Measurements from ENCODE around the gene EIF4EBP2. TPM values are rescaled to one million over a fixed set of nuclear protein-coding genes. Genes with fewer than 3 reads are reported as not detected.

The EIF4EBP2 gene
- total RNA-seq, 1 experiment from 2014 or later, result 78.0 TPM

DNA sequence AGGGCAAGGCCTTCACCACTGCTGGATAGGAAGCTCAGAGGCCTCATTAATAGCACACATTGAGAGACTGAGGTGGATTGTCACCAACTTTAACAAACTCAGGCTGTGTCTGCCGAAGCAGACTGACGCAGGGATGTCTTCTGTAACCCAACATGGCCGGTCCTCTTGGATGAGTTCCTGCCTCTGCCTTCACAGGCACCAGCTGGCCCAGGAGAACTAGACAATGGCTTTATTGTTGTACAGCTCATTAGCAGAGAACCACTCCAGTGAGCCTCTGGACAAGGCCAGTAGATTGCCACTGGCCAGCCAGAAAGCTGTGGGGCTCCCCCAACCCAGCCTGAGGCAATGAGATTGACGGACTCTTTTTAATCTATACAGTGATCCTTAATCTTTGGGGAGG is 28.2 kb downstream of the EIF4EBP2 start:
- Histone ChIP-seq H3K4me1 (ENCODE audit: low read length) (peaks cover 5% of the 10 kb centered on the region; the same call in 1 of the 2 replicates), H3K4me2 (ENCODE audit: low read depth, low read length, poor library complexity, severe bottlenecking) (no peak overlapping the region), H3K27ac (ENCODE audit: low read length) (no peak overlapping the region), H3K9me2 (replicated peaks; ENCODE audit: insufficient read depth, low read length) (no peaks in the 10 kb centered on the region), H3K36me3 (ENCODE audit: insufficient read depth, low read length) (peaks cover 21% of the 10 kb centered on the region), H3K79me2 (ENCODE audit: low read length) (no peaks in the 10 kb centered on the region), H3K27me3 (ENCODE audit: low read length) (no peaks in the 10 kb centered on the region), H3K4me3 (ENCODE audit: low read length) (no peak overlapping the region), H4K20me1 (ENCODE audit: insufficient read depth, low read depth, low read length) (no peaks in the 10 kb centered on the region), H3K9ac (ENCODE audit: low read length) (no peak overlapping the region), H3K9me3 (ENCODE audit: low read length) (no peaks in the 10 kb centered on the region), H2AFZ (ENCODE audit: low read length) (no peak overlapping the region)
- DNase-seq, result no peak

DNA sequence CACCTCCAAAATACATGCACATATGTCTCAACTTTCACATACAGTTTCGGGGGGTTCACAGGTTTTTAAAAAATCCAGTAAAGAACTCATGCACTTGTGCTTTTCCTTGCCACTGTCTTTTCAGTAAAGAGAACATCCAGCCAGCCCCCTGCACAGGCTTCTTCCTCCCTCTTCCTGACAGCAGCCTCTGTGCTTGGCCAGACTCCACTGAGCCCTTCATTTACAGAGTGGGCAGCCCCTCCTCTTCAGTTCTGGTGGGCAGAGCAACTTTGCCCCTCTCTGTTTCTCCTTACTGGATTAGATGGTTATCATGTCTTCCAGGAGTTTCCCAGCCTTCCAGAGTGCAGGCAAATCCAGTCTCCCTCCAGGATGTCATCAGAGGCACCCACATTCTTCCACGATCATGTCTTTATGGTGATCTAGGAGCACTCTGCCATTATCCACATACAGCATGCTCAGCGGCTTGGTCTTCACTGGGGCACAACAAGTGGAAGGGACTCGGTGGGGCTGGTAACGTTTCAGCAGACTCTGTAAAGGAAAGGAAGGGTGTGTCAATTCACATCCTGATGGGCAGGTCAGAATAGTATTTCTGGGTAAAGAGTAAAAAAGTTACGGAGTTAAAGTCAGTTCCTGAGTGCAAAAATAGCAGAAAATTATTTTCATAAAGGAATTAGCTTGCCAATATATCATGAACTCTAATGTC is 28.8 kb downstream of the EIF4EBP2 start:
- Histone ChIP-seq H3K79me2 (ENCODE audit: low read length) (no peaks in the 10 kb centered on the region), H2AFZ (ENCODE audit: low read length) (no peak overlapping the region), H3K27ac (ENCODE audit: low read length) (no peak overlapping the region), H3K9me2 (replicated peaks; ENCODE audit: insufficient read depth, low read length) (no peaks in the 10 kb centered on the region), H3K4me2 (ENCODE audit: low read depth, low read length, poor library complexity, severe bottlenecking) (no peak overlapping the region), H3K36me3 (ENCODE audit: insufficient read depth, low read length) (peaks cover 15% of the 10 kb centered on the region; the same call in 1 of the 2 replicates), H3K9me3 (ENCODE audit: low read length) (no peaks in the 10 kb centered on the region), H4K20me1 (ENCODE audit: insufficient read depth, low read depth, low read length) (no peaks in the 10 kb centered on the region), H3K4me1 (ENCODE audit: low read length) (peaks cover 5% of the 10 kb centered on the region; the same call in 1 of the 2 replicates), H3K27me3 (ENCODE audit: low read length) (no peaks in the 10 kb centered on the region), H3K9ac (ENCODE audit: low read length) (no peak overlapping the region), H3K4me3 (ENCODE audit: low read length) (no peak overlapping the region)
- DNase-seq, result no peak

DNA sequence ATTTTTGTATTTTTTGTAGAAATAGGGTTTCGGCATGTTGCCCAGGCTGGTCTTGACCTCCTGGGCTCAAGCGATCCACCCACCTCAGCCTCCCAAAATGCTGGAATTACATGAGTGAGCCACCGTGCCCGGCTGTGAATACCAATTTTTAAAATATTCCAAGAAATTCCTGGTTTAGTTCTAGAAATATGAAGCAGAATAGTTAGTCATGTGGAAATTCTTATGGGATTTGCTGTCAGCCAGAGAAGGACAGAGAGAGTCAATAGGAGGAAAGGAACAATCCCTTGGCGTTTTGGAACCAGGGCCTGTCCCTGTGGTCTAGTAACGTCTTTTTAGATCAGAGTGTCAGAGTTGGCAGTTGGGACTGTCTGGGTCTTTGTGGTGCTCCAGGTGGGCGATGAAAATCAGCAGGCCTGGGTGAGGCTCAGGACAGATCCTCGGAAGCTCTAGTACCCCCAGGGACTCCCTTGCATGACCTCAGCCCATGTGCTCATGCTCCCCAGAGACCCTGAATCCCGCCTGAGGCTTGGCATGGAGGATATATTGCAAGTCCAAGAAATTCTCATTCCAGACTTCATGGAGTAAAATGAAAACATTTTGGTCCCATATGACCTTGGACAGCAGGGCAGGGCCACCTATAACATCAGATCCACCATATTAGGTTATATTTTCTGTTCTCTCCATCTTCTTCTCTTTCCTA is 29.8 kb downstream of the EIF4EBP2 start:
- H3K27ac ChIP-seq (ENCODE audit: low read length), result no peak overlapping the region
- H3K79me2 ChIP-seq (ENCODE audit: low read length), result no peaks in the 10 kb centered on the region
- no peak overlapping the region for H3K9ac ChIP-seq (ENCODE audit: low read length)

DNA sequence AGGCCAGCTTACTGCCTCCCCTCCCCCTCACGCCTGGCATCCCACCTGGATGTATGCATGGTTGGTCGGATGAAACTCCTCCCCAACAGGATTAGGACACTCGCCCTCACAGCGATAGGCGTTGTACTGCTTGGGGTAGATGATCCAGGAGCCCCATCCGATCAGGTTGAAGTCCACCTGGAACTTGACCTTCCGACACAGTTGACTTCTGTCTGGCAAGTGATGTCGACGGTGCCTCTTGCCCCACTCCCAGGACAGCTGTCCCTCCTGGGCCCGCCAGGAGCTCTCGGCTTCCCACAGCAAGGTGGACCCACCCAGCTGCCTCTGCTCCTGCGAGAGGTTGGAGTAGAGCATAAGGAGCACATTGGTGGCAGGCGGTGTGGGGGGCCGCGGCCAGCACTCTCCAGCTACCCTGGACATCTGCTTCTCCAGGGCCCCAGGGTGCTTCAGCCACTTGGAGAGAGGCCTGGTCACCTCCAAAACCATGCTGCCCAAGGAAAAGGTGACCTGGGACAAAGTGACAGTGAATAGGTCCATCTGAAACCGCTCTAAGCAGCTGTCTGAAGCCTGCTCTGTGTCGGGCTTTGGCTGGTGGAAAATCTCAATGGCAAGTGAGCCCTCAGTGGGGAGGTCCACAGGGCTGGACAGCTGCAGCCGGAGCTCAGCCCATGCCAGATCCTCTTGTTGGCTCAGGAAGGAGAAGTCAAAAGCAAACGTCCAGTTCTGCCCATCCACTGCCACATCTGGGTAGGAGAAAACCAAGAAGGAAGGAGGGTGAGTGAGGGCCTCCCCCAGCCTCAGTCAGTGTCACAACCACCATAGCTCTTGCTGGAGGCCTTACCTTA is 31.5 kb downstream of the EIF4EBP2 start:
- Histone ChIP-seq H3K36me3 (ENCODE audit: insufficient read depth, low read length) (no peaks in the 10 kb centered on the region), H4K20me1 (ENCODE audit: insufficient read depth, low read depth, low read length) (no peaks in the 10 kb centered on the region), H2AFZ (ENCODE audit: low read length) (no peak overlapping the region), H3K9me3 (ENCODE audit: low read length) (no peaks in the 10 kb centered on the region), H3K4me3 (ENCODE audit: low read length) (no peak overlapping the region), H3K27me3 (ENCODE audit: low read length) (no peaks in the 10 kb centered on the region), H3K4me1 (ENCODE audit: low read length) (peaks cover 5% of the 10 kb centered on the region; the same call in 1 of the 2 replicates), H3K4me2 (ENCODE audit: low read depth, low read length, poor library complexity, severe bottlenecking) (no peak overlapping the region), H3K27ac (ENCODE audit: low read length) (no peak overlapping the region), H3K9me2 (replicated peaks; ENCODE audit: insufficient read depth, low read length) (no peaks in the 10 kb centered on the region), H3K9ac (ENCODE audit: low read length) (no peak overlapping the region), H3K79me2 (ENCODE audit: low read length) (no peaks in the 10 kb centered on the region)
- no peak for DNase-seq

More for the DNA sequence above, 29.8 kb downstream of the EIF4EBP2 start:
- Histone ChIP-seq H2AFZ (ENCODE audit: low read length) (no peak overlapping the region), H3K27me3 (ENCODE audit: low read length) (no peaks in the 10 kb centered on the region), H4K20me1 (ENCODE audit: insufficient read depth, low read depth, low read length) (no peaks in the 10 kb centered on the region), H3K4me1 (ENCODE audit: low read length) (peaks cover 5% of the 10 kb centered on the region; the same call in 1 of the 2 replicates), H3K4me2 (ENCODE audit: low read depth, low read length, poor library complexity, severe bottlenecking) (no peak overlapping the region), H3K4me3 (ENCODE audit: low read length) (no peak overlapping the region), H3K36me3 (ENCODE audit: insufficient read depth, low read length) (peaks cover 7% of the 10 kb centered on the region; the same call in 1 of the 2 replicates), H3K9me3 (ENCODE audit: low read length) (no peaks in the 10 kb centered on the region), H3K9me2 (replicated peaks; ENCODE audit: insufficient read depth, low read length) (no peaks in the 10 kb centered on the region)
- DNase-seq, result no peak

DNA sequence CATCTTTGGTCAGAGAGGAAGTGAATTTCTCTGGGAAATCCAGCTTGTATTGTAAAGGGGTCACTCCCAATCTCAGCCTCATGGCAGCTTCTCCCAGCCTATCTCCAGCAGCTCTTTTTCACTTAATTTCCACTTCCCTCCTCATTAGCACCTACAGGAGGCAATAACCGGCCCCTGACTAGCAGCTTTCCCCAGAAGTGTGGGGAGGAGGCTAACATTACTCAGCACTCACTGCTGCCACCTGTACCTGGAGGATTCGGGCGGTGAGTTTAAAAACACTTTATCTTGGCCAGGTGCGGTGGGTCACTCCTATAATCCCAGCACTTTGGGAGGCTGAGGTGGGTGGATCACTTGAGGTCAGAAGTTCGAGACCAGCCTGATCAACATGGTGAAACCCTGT is 33.8 kb downstream of the EIF4EBP2 start:
- DNase-seq, result no peak
- Histone ChIP-seq H4K20me1 (ENCODE audit: insufficient read depth, low read depth, low read length) (no peaks in the 10 kb centered on the region), H3K27ac (ENCODE audit: low read length) (no peak overlapping the region), H3K9me3 (ENCODE audit: low read length) (no peaks in the 10 kb centered on the region), H3K36me3 (ENCODE audit: insufficient read depth, low read length) (no peaks in the 10 kb centered on the region), H2AFZ (ENCODE audit: low read length) (no peak overlapping the region), H3K4me3 (ENCODE audit: low read length) (no peak overlapping the region), H3K79me2 (ENCODE audit: low read length) (no peaks in the 10 kb centered on the region), H3K9ac (ENCODE audit: low read length) (no peak overlapping the region), H3K4me1 (ENCODE audit: low read length) (peaks cover 4% of the 10 kb centered on the region; the same call in 1 of the 2 replicates), H3K4me2 (ENCODE audit: low read depth, low read length, poor library complexity, severe bottlenecking) (no peak overlapping the region), H3K27me3 (ENCODE audit: low read length) (no peaks in the 10 kb centered on the region), H3K9me2 (replicated peaks; ENCODE audit: insufficient read depth, low read length) (no peaks in the 10 kb centered on the region)

DNA sequence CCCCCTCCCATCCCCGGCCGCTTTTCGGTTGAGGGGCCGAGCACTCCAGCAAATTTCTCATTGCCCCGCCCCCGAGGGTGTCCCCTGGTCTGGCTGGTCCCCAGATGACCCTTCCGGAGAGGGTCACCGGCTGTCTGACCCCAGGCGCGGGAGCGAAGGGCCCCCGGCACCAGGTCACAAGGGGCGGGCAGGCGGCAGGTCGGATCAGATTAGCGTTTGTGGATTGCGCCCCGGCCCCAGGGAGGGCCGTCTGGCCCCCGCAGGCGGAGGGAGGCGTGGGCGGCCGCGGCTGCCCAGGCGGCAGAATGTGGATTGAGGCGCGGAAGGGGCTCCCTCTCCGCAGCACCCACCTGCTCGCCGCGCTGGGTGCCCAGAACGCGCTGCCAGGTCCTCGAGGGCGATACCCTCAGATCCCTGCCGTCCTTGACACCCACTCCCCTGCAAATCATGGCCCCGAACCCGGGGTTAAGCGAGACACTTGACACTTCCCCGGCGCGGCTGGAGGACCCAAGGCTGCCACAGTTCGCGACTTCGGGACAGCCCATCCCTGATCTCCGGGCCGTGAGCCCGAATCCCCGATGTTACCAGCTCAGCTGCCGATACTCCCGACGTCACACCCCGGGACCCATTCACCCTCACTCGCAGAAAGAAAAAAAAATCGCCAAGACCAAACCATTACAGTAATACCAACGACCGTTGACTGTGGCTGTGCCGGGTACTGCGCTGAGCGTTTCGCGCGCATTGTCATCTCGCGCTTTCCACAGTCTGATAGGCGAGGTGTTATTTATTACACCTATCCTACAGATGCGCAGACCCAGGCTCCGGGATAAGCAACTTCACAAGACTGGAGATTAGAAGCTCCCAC is 36.6 kb downstream of the EIF4EBP2 start:
- DNase-seq, result no peak
- H3K79me2 ChIP-seq (ENCODE audit: low read length), result no peaks in the 10 kb centered on the region
- no peak overlapping the region for H3K4me2 ChIP-seq (ENCODE audit: low read depth, low read length, poor library complexity, severe bottlenecking)
- no peak overlapping the region for H3K4me3 ChIP-seq (ENCODE audit: low read length)
- no peaks in the 10 kb centered on the region for H3K36me3 ChIP-seq (ENCODE audit: insufficient read depth, low read length)
- H3K27me3 ChIP-seq (ENCODE audit: low read length), result no peaks in the 10 kb centered on the region
- no peaks in the 10 kb centered on the region for H4K20me1 ChIP-seq (ENCODE audit: insufficient read depth, low read depth, low read length)
- H3K27ac ChIP-seq (ENCODE audit: low read length), result no peak overlapping the region
- H3K9ac ChIP-seq (ENCODE audit: low read length), result no peak overlapping the region
- H2AFZ ChIP-seq (ENCODE audit: low read length), result no peak overlapping the region
- H3K9me3 ChIP-seq (ENCODE audit: low read length), result no peaks in the 10 kb centered on the region
- no peaks in the 10 kb centered on the region for H3K4me1 ChIP-seq (ENCODE audit: low read length)
- no peaks in the 10 kb centered on the region for H3K9me2 ChIP-seq (replicated peaks; ENCODE audit: insufficient read depth, low read length)

DNA sequence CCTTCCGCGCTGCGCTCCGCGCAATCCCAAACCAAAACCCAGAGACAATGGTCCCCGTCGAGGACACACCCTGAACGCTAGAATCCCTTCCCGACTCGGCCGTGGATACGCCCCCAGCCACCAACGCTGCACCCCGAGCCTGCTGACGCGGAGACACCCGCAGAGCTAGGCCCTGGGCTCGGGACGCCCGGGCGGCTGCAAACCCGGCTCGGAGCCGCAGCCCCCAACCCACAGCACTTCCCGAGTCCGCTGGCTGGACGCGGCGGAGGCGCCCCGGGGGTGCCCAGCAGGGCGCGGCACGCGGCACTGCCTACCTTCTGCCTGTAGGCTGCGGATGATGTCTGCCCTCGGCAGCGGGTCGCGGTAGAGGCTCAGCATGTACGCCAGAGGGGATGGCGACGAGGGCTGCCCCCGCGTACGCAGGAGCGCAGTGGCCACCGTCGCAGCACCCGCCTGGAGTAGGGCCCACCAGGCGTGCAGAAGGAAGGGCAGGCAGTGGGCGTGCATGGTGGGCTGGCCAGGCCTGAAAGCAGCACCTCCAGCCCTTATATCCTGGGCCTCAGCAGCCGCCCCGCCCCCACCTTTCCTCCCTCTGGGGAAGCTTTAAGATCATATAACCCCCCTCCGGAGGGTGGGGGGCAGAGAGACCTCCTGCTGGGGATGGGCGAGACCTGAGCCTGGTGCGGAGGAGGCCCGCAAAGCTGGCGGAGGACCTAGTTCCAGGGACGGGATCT is 37.4 kb downstream of the EIF4EBP2 start, which contains the start of gene NODAL:
NODAL (minus strand) TSS at position 521 of the 734 bp plus-strand sequence; CDS start at position 507, 14 bp downstream.
- H2AFZ ChIP-seq (ENCODE audit: low read length), result no peak within 1 kb of the TSS
- H3K4me1 ChIP-seq (ENCODE audit: low read length), result no peaks in the 10 kb centered on the region
- no peaks in the 10 kb centered on the region for H3K79me2 ChIP-seq (ENCODE audit: low read length)
- H3K4me3 ChIP-seq (ENCODE audit: low read length), result no peak within 1 kb of the TSS
- no peak within 1 kb of the TSS for H3K27ac ChIP-seq (ENCODE audit: low read length)
- no peak within 1 kb of the TSS for H3K4me2 ChIP-seq (ENCODE audit: low read depth, low read length, poor library complexity, severe bottlenecking)
- no peaks in the 10 kb centered on the region for H3K27me3 ChIP-seq (ENCODE audit: low read length)
- no peaks in the 10 kb centered on the region for H4K20me1 ChIP-seq (ENCODE audit: insufficient read depth, low read depth, low read length)
- H3K9me3 ChIP-seq (ENCODE audit: low read length), result no peaks in the 10 kb centered on the region
- no peaks in the 10 kb centered on the region for H3K9me2 ChIP-seq (replicated peaks; ENCODE audit: insufficient read depth, low read length)
- DNase-seq, result no peak
- no peaks in the 10 kb centered on the region for H3K36me3 ChIP-seq (ENCODE audit: insufficient read depth, low read length)
- no peak within 1 kb of the TSS for H3K9ac ChIP-seq (ENCODE audit: low read length)
